HG02642 (cell line): ENCODE results near the gene USP54.
A peak's percentile ranks its signal among the peaks of the same experiment; 100 is the strongest.
"Not testable (repeated sequence)": the region's sequence is repeated elsewhere in the genome, so short reads cannot be mapped to it uniquely, and the experiment has no call there.

ENCODE experiments used
- ATAC-seq: cut with Tn5 transposase; IDR thresholded peaks from one replicate; pipeline ENCODE4 v1.9.1; 2021; ENCODE audit warnings: mild to moderate bottlenecking; ENCODE audit not compliant: unreplicated experiment, poor library complexity

The USP54 gene

GRCh38 chr10:73590881-73591799 lies at the start of gene USP54:
Gene USP54, minus strand, starts transcription at chr10:73591342. Its CDS starts 15,684 bp downstream, at chr10:73575658.
- ATAC-seq, result no peak

DNA sequence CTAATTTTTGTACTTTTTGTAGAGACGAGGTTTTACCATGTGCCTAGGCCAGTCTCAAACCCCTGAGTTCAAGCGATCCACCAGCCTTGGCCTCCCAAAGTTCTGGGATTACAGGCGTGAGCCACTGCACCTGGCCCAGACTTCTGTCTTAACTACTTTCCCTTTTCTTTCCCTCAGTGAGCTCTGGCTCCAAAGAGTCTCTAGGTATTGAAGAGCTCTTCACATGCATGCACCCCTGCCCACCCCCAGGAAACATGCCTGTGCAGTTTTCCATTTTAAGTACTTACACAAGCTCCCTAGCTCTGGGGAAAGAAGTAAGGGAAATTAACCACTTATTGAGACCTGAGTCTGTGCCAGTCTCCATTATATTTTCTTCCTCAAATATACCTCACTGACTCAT lies 48.1 kb upstream of the USP54 start:
- no peak for ATAC-seq

- no peak for ATAC-seq
Measured at GRCh38 chr10:73635781-73636180, 44.6 kb upstream of the USP54 start.

- no peak for ATAC-seq
Measured at GRCh38 chr10:73634421-73634820, 43.3 kb upstream of the USP54 start.

GRCh38 chr10:73629165-73629564 lies 38.0 kb upstream of the USP54 start:
- ATAC-seq, result no peak

DNA sequence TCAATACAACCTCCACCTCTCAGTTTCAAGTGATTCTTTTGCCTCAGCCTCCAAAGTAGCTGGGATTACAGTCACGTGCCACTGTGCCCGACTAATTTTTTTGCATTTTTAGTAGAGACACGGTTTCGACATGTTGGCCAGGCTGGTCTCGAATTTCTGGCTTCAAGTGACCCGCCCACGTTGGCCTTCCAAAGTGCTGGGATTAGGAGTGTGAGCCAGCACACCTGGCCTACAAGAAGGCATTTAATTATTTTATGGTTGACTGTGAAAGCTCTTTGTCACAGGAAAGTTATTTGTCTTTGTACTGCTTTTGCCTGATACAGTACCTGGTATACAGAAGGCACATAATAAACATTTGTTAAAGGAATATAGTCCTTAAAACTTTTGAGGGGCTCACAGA lies 37.3 kb upstream of the USP54 start:
- ATAC-seq, result no peak

DNA sequence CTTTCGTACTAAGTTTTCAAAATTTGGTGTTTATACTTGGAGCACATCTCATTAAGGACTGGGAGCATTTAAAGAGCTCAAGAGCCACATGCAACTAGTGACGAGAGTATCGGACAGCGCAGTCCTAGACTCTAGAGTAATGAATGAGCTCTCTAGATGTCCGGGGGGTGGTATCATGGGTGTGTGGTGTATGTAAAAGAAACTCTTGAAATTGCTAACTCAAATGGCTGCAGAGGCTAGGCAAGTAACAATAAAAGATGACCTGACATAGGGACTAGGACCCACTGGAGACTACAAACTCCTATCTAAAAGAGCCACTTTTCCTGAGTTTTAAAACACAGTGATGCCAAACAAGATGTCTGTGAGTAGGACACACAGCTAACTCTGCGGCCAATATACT lies 36.2 kb upstream of the USP54 start:
- ATAC-seq, result no peak

DNA sequence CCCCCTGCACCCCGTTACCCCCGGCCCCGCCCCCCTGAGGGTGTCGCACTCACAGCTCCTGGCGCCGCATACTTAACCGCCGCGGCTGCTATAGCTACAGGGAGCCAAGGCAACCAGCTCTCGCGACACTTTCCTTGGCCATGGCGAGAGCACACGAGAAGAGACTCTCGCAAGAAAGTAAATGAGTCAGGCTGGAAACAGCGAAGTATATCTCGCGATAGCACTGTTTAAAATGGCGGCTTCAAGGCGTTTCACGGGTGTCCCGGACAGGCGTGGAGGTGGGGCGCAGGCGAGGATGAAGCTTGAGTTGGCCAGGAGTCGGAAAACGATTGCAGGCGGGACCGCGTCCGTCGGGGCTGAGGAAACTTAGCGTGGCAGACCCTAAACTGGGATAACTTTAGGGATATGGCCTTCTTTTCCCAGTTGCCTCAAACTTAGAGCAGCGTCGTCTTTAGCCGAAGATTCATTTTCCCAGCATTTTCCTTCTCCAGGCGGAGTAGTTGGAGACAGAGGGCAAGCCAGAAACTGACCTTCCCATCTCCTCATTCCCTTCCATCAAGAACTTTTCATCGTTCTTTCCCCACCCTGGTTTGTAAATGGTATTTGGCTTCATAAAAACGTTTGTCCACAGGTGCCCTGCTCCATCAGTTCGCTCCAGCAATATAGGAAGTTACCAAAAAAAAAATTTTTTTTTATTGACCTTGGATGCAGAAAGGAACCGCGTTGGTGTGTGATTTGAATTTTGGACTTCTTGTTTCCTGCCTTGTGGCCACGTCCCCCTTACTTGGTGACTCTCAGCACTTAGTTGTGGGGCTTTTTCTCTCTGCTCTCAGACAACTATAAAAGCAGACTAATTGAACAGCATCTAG lies 35.0 kb upstream of the USP54 start:
- ATAC-seq, result peak; percentile 97

DNA sequence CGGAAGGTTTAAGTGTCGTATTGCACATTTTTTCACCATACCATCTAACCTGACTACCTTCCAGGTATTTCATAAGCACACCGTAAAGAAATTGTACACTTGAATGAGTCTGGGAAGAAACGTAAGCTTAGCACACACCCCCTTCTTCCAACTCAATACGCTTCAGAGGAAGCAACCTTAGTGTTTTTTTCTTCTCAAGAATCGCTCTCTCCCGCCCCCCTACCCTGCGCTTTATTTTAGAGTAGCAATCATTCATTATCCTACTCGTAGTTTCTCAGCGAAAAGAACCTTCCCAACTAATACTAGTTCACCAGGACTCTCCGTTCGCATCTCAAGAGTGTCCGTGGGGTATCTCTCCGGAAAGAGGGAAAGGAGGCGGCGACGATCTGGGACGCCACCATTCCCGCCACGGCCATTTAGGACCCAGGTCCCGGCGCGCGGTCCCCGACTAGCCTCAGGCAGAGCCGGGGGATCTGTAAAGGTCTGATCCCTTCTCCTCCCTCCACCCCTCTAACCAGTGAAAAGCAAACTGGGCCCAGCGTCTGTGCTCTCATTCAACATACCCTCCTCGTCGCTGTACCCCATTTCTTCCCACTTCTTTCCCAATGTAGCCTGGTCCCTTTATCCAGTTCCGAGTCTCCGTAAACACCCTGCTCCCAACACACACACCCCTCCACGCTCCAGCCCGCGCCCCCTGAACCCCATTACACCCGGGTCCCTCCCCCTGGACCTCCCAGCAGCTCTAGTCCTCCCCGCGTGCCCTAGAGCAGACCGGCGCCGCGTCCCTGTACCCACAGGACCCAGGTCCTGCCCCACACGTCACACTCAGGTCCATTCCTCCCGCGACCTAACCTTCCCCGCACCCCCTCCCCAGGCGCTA lies 34.1 kb upstream of the USP54 start:
- peak; percentile 9 for ATAC-seq

- no peak for ATAC-seq
Measured at GRCh38 chr10:73623056-73623455, 31.9 kb upstream of the USP54 start.

- not testable (repeated sequence) for ATAC-seq
Measured at GRCh38 chr10:73620974-73621373, 29.8 kb upstream of the USP54 start.

DNA sequence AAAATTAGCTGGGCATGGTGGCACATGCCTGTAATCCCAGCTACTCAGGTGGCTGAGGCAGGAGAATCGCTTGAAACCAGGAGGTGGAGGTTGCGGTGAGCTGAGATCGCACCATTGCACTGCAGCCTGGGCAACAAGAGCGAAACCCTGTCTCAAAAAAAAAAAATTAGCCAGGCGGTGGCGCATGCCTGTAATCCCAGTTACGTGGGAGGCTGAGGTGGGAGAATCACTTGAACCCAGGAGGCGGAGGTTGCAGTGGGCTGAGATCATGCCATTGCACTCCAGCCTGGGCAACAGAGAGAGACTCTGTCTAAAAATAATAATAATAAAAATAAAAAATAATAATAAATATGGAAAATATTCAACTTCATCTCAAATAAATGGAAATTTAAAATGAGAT lies 26.0 kb upstream of the USP54 start:
- ATAC-seq, result not testable (repeated sequence)

- ATAC-seq, result no peak
Measured at GRCh38 chr10:73614720-73615119, 23.6 kb upstream of the USP54 start.

DNA sequence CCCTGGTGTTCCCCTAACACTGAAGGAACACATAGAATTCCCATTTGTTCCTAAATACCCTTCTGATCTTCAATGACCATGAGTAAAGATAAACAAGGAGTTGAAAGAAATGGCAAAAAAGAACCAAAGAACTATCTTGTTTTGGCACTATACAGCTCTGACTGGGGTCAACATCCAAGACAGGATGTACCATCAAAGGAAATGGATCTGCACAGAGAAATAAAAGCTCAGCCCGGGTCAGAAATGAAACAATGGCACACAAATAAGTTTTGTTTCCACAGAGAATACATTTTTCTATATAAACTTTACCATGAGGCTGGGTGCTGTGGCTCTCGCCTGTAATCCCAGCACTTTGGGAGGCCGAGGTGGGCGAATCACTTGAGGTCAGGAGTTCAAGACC lies 18.0 kb upstream of the USP54 start:
- ATAC-seq, result no peak

DNA sequence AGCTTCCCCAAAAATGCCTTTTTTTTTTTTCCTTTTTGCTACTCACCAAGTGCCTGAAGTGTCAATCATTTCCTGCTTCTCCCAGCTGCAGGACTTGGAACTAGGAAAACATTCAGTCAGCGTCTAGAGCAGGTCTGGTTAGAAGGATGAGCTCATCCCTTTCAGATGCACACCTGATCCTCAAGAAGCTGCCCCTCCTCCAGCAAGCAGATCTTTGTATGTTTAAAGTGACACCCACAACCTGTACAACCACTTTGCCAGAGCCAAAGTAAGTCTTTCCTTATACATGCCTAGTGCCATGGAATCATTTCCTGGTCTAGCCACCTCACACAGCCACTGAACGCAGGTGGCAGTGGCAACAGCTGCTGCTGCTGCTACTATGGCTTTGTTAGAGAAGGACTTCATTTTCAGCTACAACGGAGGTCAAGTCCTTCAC lies 10.4 kb upstream of the USP54 start:
- no peak for ATAC-seq

DNA sequence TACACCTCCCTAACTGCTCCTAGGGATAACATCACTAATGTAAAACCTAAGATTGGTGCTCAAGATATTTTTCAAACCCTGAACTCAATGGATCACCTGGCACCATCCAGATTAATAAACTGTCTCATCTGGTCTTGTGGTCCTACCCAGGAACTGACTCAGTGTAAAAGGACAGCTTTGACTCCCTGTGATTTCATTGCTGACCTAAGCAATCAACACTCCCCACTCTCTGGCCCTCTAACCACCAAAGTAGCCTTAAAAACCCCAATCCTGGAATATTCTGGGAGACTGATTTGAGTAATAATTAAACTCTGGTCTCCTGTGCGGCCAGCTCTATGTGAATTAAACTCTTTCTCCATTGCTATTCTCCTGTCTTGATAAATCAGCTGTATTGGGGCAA lies 6.2 kb upstream of the USP54 start:
- no peak for ATAC-seq

GRCh38 chr10:73593812-73594211 lies 2.7 kb upstream of the USP54 start:
- no peak for ATAC-seq

GRCh38 chr10:73593110-73593509 lies 2.0 kb upstream of the USP54 start:
- no peak for ATAC-seq

DNA sequence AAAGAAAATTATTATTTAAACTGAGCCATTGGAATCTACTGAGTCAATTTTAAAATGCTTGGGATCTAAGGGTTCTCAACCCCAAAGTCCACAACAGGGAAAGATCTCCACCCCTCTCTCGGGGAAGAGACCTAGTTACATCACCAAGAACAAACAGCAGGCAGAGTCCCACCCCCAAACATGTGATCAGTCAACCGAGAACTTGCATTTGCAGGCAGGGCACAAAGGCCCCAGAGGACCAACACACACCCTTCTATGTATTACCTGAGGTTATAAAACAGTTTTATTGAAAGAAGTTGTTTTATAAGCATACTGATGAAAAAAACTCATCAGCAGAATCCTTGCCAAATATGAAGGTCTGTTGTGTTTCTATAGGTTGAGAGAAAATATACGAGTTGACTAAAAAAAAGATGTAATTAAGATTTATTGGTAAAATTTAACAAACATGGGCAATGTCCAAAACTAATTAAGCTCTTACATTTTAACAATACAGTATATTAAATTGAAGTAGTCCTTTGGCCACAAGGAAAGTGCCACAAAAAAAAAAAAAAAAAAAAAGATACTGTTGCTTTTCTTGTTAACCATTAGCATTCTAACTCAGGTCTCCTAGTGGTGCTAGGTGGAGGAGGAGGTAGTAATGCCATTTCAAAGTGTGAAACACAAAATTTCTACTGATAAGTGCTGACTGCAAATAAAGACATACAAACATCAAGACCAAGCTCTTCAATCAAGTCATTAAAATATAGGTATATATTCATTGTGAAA lies 975 bp upstream of the USP54 start:
- ATAC-seq, result no peak
